Measurements from ENCODE around the gene MRPL55.

MRPL55 gene

DNA sequence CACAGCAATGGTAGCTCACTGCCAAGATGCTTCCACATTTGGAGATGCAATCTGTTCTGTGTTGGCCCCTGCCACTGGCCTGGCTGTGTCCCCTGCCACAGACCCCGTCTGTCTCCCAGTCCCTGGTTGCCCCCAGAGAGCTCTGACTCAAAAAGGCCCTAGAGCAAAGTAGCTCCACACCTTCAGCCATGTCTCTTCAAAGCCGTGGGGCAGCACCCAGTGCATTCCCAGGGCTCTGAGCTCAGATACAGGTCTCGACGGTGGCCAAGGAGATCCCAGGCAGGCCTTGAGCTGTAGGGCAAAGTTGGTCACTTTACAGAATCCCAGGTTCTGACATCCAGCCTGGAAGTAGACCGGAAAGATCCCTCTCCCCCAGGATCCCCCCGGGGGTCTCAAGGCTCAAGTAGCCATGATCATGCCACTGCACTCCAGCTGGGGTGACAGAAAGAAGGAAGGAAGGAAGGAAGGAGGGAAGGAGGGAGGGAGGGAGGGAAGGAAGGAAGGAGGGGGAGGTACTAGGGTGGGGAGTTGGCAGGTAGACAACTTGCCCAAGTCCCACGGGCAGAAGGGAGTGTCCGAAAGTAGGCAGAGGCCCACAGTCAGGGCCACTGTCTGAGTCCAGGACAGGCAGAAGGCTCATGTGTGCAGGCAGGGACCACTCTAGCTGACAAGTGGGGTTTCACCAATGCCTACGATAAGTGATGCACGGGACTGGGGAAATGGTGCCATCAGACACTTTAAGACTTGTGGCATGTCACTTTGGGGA, 31.4 kb downstream of the MRPL55 start:
- DNase-seq (ENCODE audit: low read depth) = no peak
- in situ Hi-C loops (cut with HindIII; ENCODE audit: low sequenced_read_pairs) = no loop called here
- TF ChIP-seq, protein P1, sequence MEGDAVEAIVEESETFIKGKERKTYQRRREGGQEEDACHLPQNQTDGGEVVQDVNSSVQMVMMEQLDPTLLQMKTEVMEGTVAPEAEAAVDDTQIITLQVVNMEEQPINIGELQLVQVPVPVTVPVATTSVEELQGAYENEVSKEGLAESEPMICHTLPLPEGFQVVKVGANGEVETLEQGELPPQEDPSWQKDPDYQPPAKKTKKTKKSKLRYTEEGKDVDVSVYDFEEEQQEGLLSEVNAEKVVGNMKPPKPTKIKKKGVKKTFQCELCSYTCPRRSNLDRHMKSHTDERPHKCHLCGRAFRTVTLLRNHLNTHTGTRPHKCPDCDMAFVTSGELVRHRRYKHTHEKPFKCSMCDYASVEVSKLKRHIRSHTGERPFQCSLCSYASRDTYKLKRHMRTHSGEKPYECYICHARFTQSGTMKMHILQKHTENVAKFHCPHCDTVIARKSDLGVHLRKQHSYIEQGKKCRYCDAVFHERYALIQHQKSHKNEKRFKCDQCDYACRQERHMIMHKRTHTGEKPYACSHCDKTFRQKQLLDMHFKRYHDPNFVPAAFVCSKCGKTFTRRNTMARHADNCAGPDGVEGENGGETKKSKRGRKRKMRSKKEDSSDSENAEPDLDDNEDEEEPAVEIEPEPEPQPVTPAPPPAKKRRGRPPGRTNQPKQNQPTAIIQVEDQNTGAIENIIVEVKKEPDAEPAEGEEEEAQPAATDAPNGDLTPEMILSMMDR (IDR thresholded peaks at IDR 0.05; ENCODE audit: low read depth, low read length, missing control alignments) = no peak
- H3K4me3 ChIP-seq (ENCODE audit: low read depth, low read length) = no peak overlapping the region

DNA sequence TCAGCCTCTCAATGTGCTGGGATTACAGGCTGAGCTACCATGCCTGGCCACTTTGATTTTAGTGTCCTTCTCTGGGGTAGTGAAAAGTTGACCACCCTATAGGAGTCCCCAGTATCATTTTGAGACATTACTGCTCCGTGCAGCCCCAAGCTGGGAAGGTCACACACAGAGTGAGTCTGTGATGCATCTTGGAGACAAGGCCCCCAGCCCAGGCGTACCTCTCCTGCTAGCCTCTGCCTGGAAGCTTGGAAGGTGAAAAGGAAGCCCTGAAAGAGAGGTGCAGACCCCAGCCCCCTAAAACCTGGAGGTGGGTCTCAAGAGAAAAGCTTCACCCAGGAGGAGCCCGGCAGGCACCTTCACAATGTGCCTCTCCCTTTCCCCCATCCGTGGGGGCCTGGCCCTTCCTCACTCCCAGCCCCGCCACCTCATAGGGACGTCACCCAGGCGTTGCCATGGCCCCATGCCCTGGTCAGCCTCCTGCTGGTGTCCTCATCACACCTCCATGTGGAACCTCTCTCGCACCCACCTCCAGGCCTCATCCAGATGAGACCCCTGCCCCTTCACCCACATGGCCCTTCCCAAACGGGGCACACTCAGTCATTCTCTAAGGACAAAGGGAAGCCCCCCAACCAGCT, 32.2 kb downstream of the MRPL55 start:
- TF ChIP-seq, protein P1 (IDR thresholded peaks at IDR 0.05; ENCODE audit: low read depth, low read length, missing control alignments) = no peak
- no peak overlapping the region for H3K4me3 ChIP-seq (ENCODE audit: low read depth, low read length)
- DNase-seq (ENCODE audit: low read depth) = no peak
- in situ Hi-C loops (cut with HindIII; ENCODE audit: low sequenced_read_pairs) = no loop called here

DNA sequence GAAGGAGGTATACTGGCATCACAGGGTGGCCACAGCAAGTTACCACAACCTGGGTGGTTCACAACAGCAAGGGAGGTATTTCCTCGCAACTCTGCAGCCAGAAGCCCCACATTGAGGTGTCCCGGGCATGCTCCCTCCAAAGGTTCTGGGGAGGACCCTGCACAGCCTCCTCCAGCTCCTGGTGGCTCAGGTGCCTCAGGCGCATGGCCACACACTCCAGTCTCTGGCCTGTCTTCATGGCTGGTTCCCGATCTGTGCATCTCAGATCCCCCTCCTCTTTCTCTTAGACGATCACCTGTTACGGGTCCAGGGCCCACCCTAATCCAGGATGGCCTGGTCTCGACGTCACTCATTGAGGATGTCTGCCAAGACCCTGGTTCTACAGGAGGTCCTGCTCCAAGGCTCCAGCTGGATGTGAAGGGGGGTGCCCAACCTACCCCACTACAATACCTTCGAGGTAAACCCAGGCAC, 33.3 kb downstream of the MRPL55 start:
- no peak for DNase-seq (ENCODE audit: low read depth)
- TF ChIP-seq, protein P1 (IDR thresholded peaks at IDR 0.05; ENCODE audit: low read depth, low read length, missing control alignments) = no peak
- in situ Hi-C loops (cut with HindIII; ENCODE audit: low sequenced_read_pairs) = no loop called here
- H3K4me3 ChIP-seq (ENCODE audit: low read depth, low read length) = no peak overlapping the region

DNA sequence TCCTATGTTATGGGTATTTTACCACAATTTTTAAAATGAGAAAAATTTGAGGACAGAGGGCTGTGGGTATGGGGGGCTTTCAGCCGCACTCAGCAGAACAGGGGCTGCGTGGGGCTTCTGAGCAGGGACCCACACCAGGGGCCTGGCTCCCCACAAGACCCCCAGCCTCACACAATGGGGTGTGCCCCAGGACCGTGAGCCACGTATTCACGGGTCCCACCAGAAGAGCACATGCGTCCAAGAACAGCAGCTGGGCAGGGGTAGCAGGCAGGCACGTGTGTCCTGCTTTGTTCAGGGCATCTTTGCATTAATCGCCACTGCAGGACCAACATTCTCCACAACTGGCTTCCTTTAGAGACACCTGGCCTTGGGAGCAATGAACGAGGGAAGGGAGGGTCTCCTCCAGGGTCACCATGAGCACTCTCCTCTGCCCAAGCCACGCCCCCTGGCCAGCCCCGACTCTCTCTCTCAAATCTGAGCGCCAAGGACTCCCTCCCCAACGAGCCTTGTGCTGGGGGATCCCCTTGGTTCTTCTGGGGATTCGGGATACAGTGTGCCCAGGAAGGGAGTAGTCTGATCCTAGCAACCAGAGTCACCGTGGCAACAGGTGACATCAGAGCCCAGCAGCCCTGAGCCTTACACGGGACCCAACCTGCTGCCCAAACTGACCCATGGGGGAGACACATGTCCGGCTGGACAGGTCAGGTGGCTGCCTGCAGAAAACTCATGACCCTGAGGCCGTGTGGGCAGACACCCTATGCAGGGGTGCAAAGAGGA, 34.0 kb downstream of the MRPL55 start:
- in situ Hi-C loops (cut with HindIII; ENCODE audit: low sequenced_read_pairs) = no loop called here
- DNase-seq (ENCODE audit: low read depth) = no peak
- no peak overlapping the region for H3K4me3 ChIP-seq (ENCODE audit: low read depth, low read length)
- TF ChIP-seq, protein P1 (IDR thresholded peaks at IDR 0.05; ENCODE audit: low read depth, low read length, missing control alignments) = no peak

GRCh38 chr1:228073857-228074545, 35.1 kb downstream of the MRPL55 start:
- no peak overlapping the region for H3K4me3 ChIP-seq (ENCODE audit: low read depth, low read length)
- in situ Hi-C loops (cut with HindIII; ENCODE audit: low sequenced_read_pairs) = no loop called here
- TF ChIP-seq, protein P1 (IDR thresholded peaks at IDR 0.05; ENCODE audit: low read depth, low read length, missing control alignments) = no peak
- DNase-seq (ENCODE audit: low read depth) = no peak
